GM12878 (cell line): ENCODE results near the gene C16orf92. TPM values are rescaled to one million over a fixed set of nuclear protein-coding genes. Genes with fewer than 3 reads are reported as not detected.

ENCODE experiments used
- ATAC-seq: fragments of 200-7000 bp; cut with Tn5 transposase; 3 replicates; pipeline ENCODE4 v1.9.1; 2020; ENCODE audit warnings: mild to moderate bottlenecking, moderate library complexity
- BruUV-seq: library from RNA; stranded (reverse); fragments of 400-500 nt; replicated peaks from 2 replicates; lab custom pipeline; 2021; lab: Mats Ljungman, UMichigan
- CTCF ChIA-PET: fragments of 300-600 bp; sonication (Branson Sonifier 250); formaldehyde crosslinking; extraction: SDS; loops from one replicate; lab custom pipeline; 2021; ENCODE audit warnings: inconsistent platforms; lab: Yijun Ruan, JAX
- POLR2A ChIA-PET: fragments of 350-600 bp; formaldehyde crosslinking; extraction: SDS; loops from one replicate; lab custom pipeline; 2021; ENCODE audit warnings: inconsistent platforms; lab: Charles Lee
- RAD21 ChIA-PET: fragments of 300-600 bp; sonication (Branson Sonifier 250); formaldehyde crosslinking; loops from one replicate; lab custom pipeline; 2023; ENCODE audit warnings: antibody characterized with exemption; ENCODE audit not compliant: unreplicated experiment; lab: Charles Lee
- SMC1A ChIA-PET: fragments of 300-600 bp; sonication (Branson Sonifier 250); formaldehyde crosslinking; loops from one replicate; lab custom pipeline; 2023; ENCODE audit not compliant: unreplicated experiment, uncharacterized antibody; lab: Charles Lee
- DNase-seq: peaks from one replicate; pipeline ENCODE4 v3.0.0-alpha.2; 2011; ENCODE audit warnings: low read depth, low spot score
- FAIRE-seq: peaks from 3 replicates; lab custom pipeline; 2011; peaks lifted over from hg19 to GRCh38; lab: Jason Lieb, UNC
- H2AFZ ChIP-seq: 2 replicates; pipeline ENCODE4 v1.6.0; 2011; ENCODE audit warnings: low read depth, low read length, control low read depth; ENCODE audit not compliant: control insufficient read depth
- H3K27ac ChIP-seq: 2 replicates; pipeline ENCODE4 v1.5.1; 2011; ENCODE audit warnings: control low read depth; ENCODE audit not compliant: control insufficient read depth, insufficient read depth
- H3K27me3 ChIP-seq, 2 experiments: replicated peaks in 1 of 2; 2 replicates each; pipeline versions ENCODE4 v1.6.0 to v1.6.1; 2011; ENCODE audit warnings: low read length in 1 of 2; ENCODE audit not compliant: control insufficient read depth in 2 of 2, insufficient read depth in 2 of 2
- H3K36me3 ChIP-seq, 2 experiments: 2 replicates each; pipeline ENCODE4 v1.5.1; 2011; ENCODE audit warnings: low read length in 1 of 2; ENCODE audit not compliant: control insufficient read depth in 2 of 2, insufficient read depth in 2 of 2
- H3K4me1 ChIP-seq: 2 replicates; pipeline ENCODE4 v1.6.1; 2011; ENCODE audit warnings: mild to moderate bottlenecking, low read length, moderate library complexity, mixed read lengths; ENCODE audit not compliant: control insufficient read depth, insufficient read depth
- H3K4me2 ChIP-seq: 2 replicates; pipeline ENCODE4 v1.6.0; 2011; ENCODE audit warnings: control low read depth; ENCODE audit not compliant: control insufficient read depth, insufficient read depth
- H3K4me3 ChIP-seq: fragments of 200-600 bp; sonication (generic); 2 replicates; pipeline ENCODE4 v1.5.1; 2016
- H3K79me2 ChIP-seq: 2 replicates; pipeline ENCODE4 v1.6.0; 2011; ENCODE audit warnings: low read length; ENCODE audit not compliant: control insufficient read depth, insufficient read depth
- H3K9ac ChIP-seq: 2 replicates; pipeline ENCODE4 v1.8.0; 2011; ENCODE audit warnings: low read length, control low read depth, mixed read lengths; ENCODE audit not compliant: control insufficient read depth, insufficient read depth
- H3K9me3 ChIP-seq: replicated peaks from 3 replicates; pipeline ENCODE4 v1.5.1; 2011; ENCODE audit warnings: mild to moderate bottlenecking, low read length; ENCODE audit not compliant: control insufficient read depth, insufficient read depth
- H4K20me1 ChIP-seq: 2 replicates; pipeline ENCODE4 v1.6.0; 2011; ENCODE audit not compliant: control insufficient read depth, insufficient read depth
- BACH1 ChIP-seq: fragments of 450-650 bp; IDR thresholded peaks from 2 replicates; pipeline ENCODE4 v1.6.1; 2017; ENCODE audit warnings: mild to moderate bottlenecking, borderline replicate concordance
- EGR1 ChIP-seq, 2 experiments: IDR thresholded peaks; 1 replicate in 1 of 2; 2 replicates in 1 of 2; pipeline ENCODE4 v1.6.1; 2011 to 2012; ENCODE audit warnings: low read depth in 2 of 2, low read length in 2 of 2, borderline replicate concordance in 1 of 2, mild to moderate bottlenecking in 1 of 2, moderate library complexity in 1 of 2
- FOXM1 ChIP-seq: IDR thresholded peaks from 2 replicates; pipeline ENCODE4 v1.6.1; 2012; ENCODE audit warnings: low read depth, mild to moderate bottlenecking, inconsistent platforms, low read length, moderate library complexity
- KDM1A ChIP-seq: fragments of 200-600 bp; sonication (generic); IDR thresholded peaks from 2 replicates; pipeline ENCODE4 v1.6.1; 2016; ENCODE audit warnings: borderline replicate concordance
- USF2 ChIP-seq: IDR thresholded peaks from 2 replicates; pipeline ENCODE4 v1.6.1; 2011; ENCODE audit warnings: low read depth, low read length, improper control_type of control experiment, borderline replicate concordance
- WGBS: methylation state at CpG from one replicate; pipeline ENCODE4 v1.1.6; 2016; ENCODE audit warnings: low lambda C conversion rate; ENCODE audit not compliant: insufficient replicate concordance, insufficient coverage; ENCODE audit errors: missing lambda C conversion rate; 5-methylcytosine and 5-hydroxymethylcytosine counted together
- in situ Hi-C: fragments of 300-500 bp; cut with MboI; formaldehyde crosslinking; loops from 9 replicates; pipeline ENCODE4 v1.14.3; 2018; ENCODE audit warnings: mixed read lengths
- intact Hi-C: fragments of 100-400 bp; cut with micrococcal nuclease; formaldehyde crosslinking; loops from one replicate; pipeline ENCODE4 v1.14.2; 2022; ENCODE audit not compliant: unreplicated experiment
- polyA plus RNA-seq, 11 experiments: library from polyadenylated mRNA; depleted of rRNA in 4 of 11; unstranded in 6 of 11; stranded (reverse) in 5 of 11; fragments of >200 nt; fragmentation: Nextera tagmentation in 4 of 11; fragmentation: Illumina TruSeq in 1 of 11; extraction: Ambion mirVana in 4 of 11; extraction: Trizol in 1 of 11; gene quantifications; 1 replicate in 1 of 11; 2 replicates in 10 of 11; pipeline versions ENCODE4 v1.2.1 to v1.2.3, GENCODE V29; 2011 to 2016; ENCODE audit warnings: inconsistent platforms in 2 of 11, missing spikeins in 2 of 11, low read depth in 1 of 11
- total RNA-seq, 4 experiments: library from RNA; depleted of rRNA in 3 of 4; stranded (reverse); fragments of >200 nt in 3 of 4; fragmentation: Illumina TruSeq in 1 of 4; extraction: Trizol in 1 of 4; gene quantifications; 2 replicates each; pipeline versions ENCODE4 v1.2.1 to v1.2.3, GENCODE V29; 2013 to 2021

The C16orf92 gene
- total and polyA plus RNA-seq, 10 of the 15 experiments (the other 5 are each of a cell fraction or from before 2014, with no cell fraction given): not detected

GRCh38 chr16:29978081-29978480 lies 44.9 kb upstream of the C16orf92 start:
- WGBS: 98% methylated on average over 9 of the region's 9 CpGs
- in situ Hi-C loops: no loop called here
- Histone ChIP-seq H2AFZ (no peak overlapping the region), H3K79me2 (peaks cover 37% of the 10 kb centered on the region), H3K27ac (no peak overlapping the region)
- intact Hi-C loops: no loop called here
- ChIA-PET POLR2A (interaction anchor here (1.4 kb wide), 1 partner anchor 52 kb away, joined by 9 read pairs; the partner anchor contains the start of gene KCTD13), RAD21 (interaction anchor here (1.2 kb wide), 1 partner anchor 288 kb away, joined by 3 read pairs; no protein-coding TSS in a partner anchor)
- no peak for DNase-seq
- no peak for TF ChIP-seq BACH1
- no peak for TF ChIP-seq USF2
- TF ChIP-seq KDM1A: no peak
- TF ChIP-seq, all 136 proteins: peak for 0
- Histone ChIP-seq H3K4me2 (no peak overlapping the region), H3K9me3 (no peaks in the 10 kb centered on the region; the same call in 2 of the 3 replicates), H3K9ac (no peak overlapping the region), H3K4me1 (peaks cover 9% of the 10 kb centered on the region), H3K4me3 (no peak overlapping the region), H3K36me3 (peaks cover 20 to 26% of the 10 kb centered on the region in 2 experiments), H4K20me1 (no peaks in the 10 kb centered on the region), H3K27me3 (no peaks in the 10 kb centered on the region)
- no TSS peak for BruUV-seq
- FAIRE-seq (no peak), ATAC-seq (no peak)
- SMC1A ChIA-PET: no interaction called here
- CTCF ChIA-PET: no interaction called here

GRCh38 chr16:29978564-29979270 lies 44.3 kb upstream of the C16orf92 start:
- H3K9ac ChIP-seq: no peak overlapping the region
- peaks cover 36% of the 10 kb centered on the region for H3K79me2 ChIP-seq
- no peak overlapping the region for H3K4me2 ChIP-seq
- H4K20me1 ChIP-seq: no peaks in the 10 kb centered on the region
- H3K36me3 ChIP-seq: peaks cover 20 to 28% of the 10 kb centered on the region in 2 experiments
- no peak overlapping the region for H3K4me3 ChIP-seq
- H3K27ac ChIP-seq: no peak overlapping the region
- H3K27me3 ChIP-seq: no peaks in the 10 kb centered on the region
- peaks cover 9% of the 10 kb centered on the region for H3K4me1 ChIP-seq
- ChIA-PET CTCF (no interaction called here), SMC1A (no interaction called here), POLR2A (interaction anchor here (1.4 kb wide), 1 partner anchor 52 kb away, joined by 9 read pairs; the partner anchor contains the start of gene KCTD13), RAD21 (interaction anchor here (1.2 kb wide), 1 partner anchor 289 kb away, joined by 3 read pairs; no protein-coding TSS in a partner anchor)
- in situ Hi-C loops: no loop called here
- TF ChIP-seq FOXM1: no peak
- TF ChIP-seq EGR1 (IDR thresholded peaks at IDR 0.05; ENCODE audit: borderline replicate concordance in 1 of 2, low read depth in 2 of 2, low read length in 2 of 2): no peak
- 88% methylated on average over 9 of the region's 9 CpGs for WGBS
- H3K9me3 ChIP-seq: no peaks in the 10 kb centered on the region
- DNase-seq (no peak), FAIRE-seq (no peak), ATAC-seq (no peak)
- BruUV-seq: no TSS peak
- intact Hi-C loops: no loop called here
- no peak overlapping the region for H2AFZ ChIP-seq
